ENCODE results near the gene MPP1. TPM values are rescaled to one million over a fixed set of nuclear protein-coding genes. Genes with fewer than 3 reads are reported as not detected.

MPP1 gene
- total RNA-seq, 4 donors from 2014 or later: 31.0 to 40.5 (median 36.6) TPM

DNA sequence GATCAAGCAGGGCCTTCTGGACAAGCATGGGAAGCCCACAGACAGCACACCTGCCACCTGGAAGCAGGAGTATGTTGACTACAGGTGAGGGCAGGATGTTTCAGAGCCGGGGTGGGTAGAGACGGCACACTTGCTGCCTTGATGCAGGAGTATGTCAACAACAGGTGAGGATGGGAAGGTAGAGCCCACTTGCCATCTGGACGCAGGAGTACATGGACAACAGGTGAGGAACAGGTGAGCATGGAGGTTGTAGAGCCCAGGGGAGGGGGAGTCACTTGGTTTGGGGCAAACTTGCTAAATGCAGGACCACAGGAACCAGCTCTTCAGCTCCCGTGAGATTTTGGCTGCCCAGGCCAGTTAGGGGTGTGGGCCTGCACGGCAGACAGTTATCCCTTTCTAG, 30.7 kb downstream of the MPP1 start:
- H3K27me3 ChIP-seq: no peaks in the 10 kb centered on the region
- H3K27ac ChIP-seq: no peak overlapping the region
- H3K4me3 ChIP-seq: no peak overlapping the region
- no peaks in the 10 kb centered on the region for H3K4me1 ChIP-seq
- TF ChIP-seq POLR2A (IDR thresholded peaks at IDR 0.05) (no peak), EP300 (IDR thresholded peaks at IDR 0.05) (no peak), POLR2AphosphoS5 (IDR thresholded peaks at IDR 0.05) (no peak)
- TF ChIP-seq, protein P1, sequence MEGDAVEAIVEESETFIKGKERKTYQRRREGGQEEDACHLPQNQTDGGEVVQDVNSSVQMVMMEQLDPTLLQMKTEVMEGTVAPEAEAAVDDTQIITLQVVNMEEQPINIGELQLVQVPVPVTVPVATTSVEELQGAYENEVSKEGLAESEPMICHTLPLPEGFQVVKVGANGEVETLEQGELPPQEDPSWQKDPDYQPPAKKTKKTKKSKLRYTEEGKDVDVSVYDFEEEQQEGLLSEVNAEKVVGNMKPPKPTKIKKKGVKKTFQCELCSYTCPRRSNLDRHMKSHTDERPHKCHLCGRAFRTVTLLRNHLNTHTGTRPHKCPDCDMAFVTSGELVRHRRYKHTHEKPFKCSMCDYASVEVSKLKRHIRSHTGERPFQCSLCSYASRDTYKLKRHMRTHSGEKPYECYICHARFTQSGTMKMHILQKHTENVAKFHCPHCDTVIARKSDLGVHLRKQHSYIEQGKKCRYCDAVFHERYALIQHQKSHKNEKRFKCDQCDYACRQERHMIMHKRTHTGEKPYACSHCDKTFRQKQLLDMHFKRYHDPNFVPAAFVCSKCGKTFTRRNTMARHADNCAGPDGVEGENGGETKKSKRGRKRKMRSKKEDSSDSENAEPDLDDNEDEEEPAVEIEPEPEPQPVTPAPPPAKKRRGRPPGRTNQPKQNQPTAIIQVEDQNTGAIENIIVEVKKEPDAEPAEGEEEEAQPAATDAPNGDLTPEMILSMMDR (IDR thresholded peaks at IDR 0.05): no peak
- H3K36me3 ChIP-seq: peaks cover 0 to 76% of the 10 kb centered on the region in 2 donors
- WGBS, 2 donors (ENCODE audit: low coverage in 1 of 2): 85% methylated on average over 4 of the region's 5 CpGs; no CpG with 5 or more reads in 1 of the 2 donors
- ATAC-seq: no peak
- no peaks in the 10 kb centered on the region for H3K9me3 ChIP-seq

DNA sequence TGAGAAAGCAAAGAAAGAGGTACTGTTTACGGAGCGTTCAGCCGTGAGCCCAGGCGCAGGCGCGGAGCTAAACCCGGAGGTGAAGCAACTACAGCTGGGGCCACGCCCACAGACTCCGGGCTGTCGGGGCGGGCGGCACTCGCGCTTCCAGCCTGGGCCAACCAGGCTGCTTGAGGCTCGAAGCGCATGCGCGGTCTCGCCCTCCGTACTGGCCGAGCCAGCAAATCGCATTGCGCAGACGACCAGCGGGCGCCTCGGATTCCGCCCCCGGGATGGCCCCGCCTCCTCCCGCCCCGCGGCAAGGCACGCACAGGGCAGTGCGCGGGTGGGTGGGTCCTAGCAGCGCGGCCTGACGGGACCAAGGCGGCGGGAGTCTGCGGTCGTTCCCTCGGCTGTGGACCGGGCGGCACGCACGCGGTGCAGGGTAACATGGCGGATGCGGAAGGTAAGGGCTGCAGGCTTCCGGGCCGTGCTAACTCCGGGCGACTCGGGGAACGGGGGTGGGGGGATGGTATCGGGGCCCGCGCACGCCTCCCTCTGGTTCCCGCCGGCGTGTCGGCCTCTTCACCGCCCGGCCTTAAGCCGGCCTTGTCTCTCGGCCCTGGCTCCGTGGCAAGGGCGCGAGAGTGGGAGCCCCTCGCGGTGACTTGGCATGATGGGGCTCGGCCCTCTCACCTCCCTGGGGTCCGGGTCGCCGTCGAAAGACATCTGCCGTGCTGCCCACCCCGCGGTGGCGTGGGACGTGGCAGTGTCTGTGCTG, 42.6 kb downstream of the MPP1 start, which contains the start of gene DKC1:
Gene DKC1, plus strand, starts transcription at position 328 of the 760 bp plus-strand sequence. Its CDS starts 102 bp downstream, at position 430.
- H3K4me1 ChIP-seq: peaks cover 0 to 19% (median 0%) of the 10 kb centered on the region in 3 donors
- peak within 1 kb of the TSS; percentile 40 to 82 (median 78) for H3K27ac ChIP-seq
- no peaks in the 10 kb centered on the region for H3K27me3 ChIP-seq
- TF ChIP-seq, protein P1 (IDR thresholded peaks at IDR 0.05): peak in 2 of 4 experiments; percentile 8 to 43
- TF ChIP-seq POLR2AphosphoS5 (IDR thresholded peaks at IDR 0.05) (peak; percentile 54), POLR2A (IDR thresholded peaks at IDR 0.05) (peak in 1 of 2 donors; percentile 25), EP300 (IDR thresholded peaks at IDR 0.05) (no peak)
- H3K4me3 ChIP-seq: peak within 1 kb of the TSS; percentile 70 to 90
- WGBS, 2 donors (ENCODE audit: low coverage in 1 of 2): 0 to 43% methylated on average over 2 to 6 of the region's 84 CpGs
- peak; percentile 97 for ATAC-seq
- H3K36me3 ChIP-seq: peaks cover 0 to 27% of the 10 kb centered on the region in 2 donors
- no peaks in the 10 kb centered on the region for H3K9me3 ChIP-seq

DNA sequence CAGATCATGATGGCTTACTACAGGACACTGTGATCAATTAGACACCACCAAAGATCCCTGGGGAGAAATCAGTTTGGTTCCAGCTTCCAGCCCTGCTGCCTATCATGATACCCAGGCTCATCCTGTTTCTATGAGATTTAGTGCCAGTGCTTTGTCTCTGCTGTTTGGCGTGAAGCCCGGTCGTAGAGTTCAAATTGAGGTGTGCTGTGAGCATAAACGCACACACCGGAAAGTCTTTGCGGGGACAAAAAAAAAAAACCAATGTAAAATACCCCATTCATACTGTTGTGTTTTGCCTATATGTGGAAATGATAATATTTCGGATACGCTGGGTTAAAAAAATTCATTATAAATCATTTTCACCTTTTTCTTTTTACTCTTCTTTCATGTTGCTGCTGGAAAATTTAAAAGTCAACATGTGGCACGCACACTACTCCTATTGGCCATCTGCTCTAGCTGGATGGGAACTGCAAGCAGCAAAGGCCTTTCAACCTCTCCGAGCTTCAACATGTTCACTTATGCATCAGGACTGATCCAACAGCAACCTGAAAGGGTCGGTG, 43.2 kb downstream of the MPP1 start:
- TF ChIP-seq, protein P1 (IDR thresholded peaks at IDR 0.05): no peak
- TF ChIP-seq EP300 (IDR thresholded peaks at IDR 0.05): no peak
- TF ChIP-seq POLR2A (IDR thresholded peaks at IDR 0.05): no peak
- Histone ChIP-seq H3K27ac (peak overlapping the region; percentile 16 to 82 (median 67)), H3K27me3 (no peaks in the 10 kb centered on the region), H3K4me3 (peak overlapping the region; percentile 70 to 90), H3K4me1 (peaks cover 0 to 19% (median 0%) of the 10 kb centered on the region in 3 donors), H3K36me3 (peaks cover 0 to 21% of the 10 kb centered on the region in 2 donors), H3K9me3 (no peaks in the 10 kb centered on the region)
- WGBS, 2 donors (ENCODE audit: low coverage in 1 of 2): 15 to 61% methylated on average over 9 to 11 of the region's 11 CpGs
- no peak for ATAC-seq

- WGBS, 2 donors (ENCODE audit: low coverage in 1 of 2): 60 to 65% methylated on average over 1 to 4 of the region's 4 CpGs
- no peaks in the 10 kb centered on the region for H3K36me3 ChIP-seq
- no peak overlapping the region for H3K4me3 ChIP-seq
- H3K27me3 ChIP-seq: no peaks in the 10 kb centered on the region
- no peak overlapping the region for H3K27ac ChIP-seq
- ATAC-seq: no peak
- no peak for TF ChIP-seq POLR2AphosphoS5 (IDR thresholded peaks at IDR 0.05)
- TF ChIP-seq POLR2A (IDR thresholded peaks at IDR 0.05): no peak
- TF ChIP-seq, protein P1 (IDR thresholded peaks at IDR 0.05): no peak
- TF ChIP-seq EP300 (IDR thresholded peaks at IDR 0.05): no peak
- H3K4me1 ChIP-seq: peaks cover 0 to 9% (median 0%) of the 10 kb centered on the region in 3 donors
- H3K9me3 ChIP-seq: no peaks in the 10 kb centered on the region
These were observed 46.6 kb downstream of the MPP1 start for GRCh38 chrX:154758696-154759095.

Measured in gastroesophageal sphincter (tissue), 4 donors.